Measurements from ENCODE around the gene CD8A.

The CD8A gene

GRCh38 chr2:86808315-86809161, 17.8 kb upstream of the CD8A start:
- peak; percentile 93 for DNase-seq

- peak; percentile 32 for DNase-seq
Measured at GRCh38 chr2:86807468-86808275, 17.0 kb upstream of the CD8A start.

- DNase-seq, result no peak
Measured at GRCh38 chr2:86807133-86807467, 16.4 kb upstream of the CD8A start.

- DNase-seq, result no peak
Measured at GRCh38 chr2:86806059-86806857, 15.5 kb upstream of the CD8A start.

- DNase-seq, result no peak
Measured at GRCh38 chr2:86800856-86801567, 10.3 kb upstream of the CD8A start.

- no peak for DNase-seq
Measured at GRCh38 chr2:86794861-86795260, 4.1 kb upstream of the CD8A start.

GRCh38 chr2:86793752-86794151, 3.0 kb upstream of the CD8A start:
- no peak for DNase-seq

- no peak for DNase-seq
Measured at GRCh38 chr2:86791573-86791972, 860 bp upstream of the CD8A start.

GRCh38 chr2:86790134-86790675, 508 bp downstream of the CD8A start:
- no peak for DNase-seq

GRCh38 chr2:86789687-86790133, 1.0 kb downstream of the CD8A start:
- no peak for DNase-seq

GRCh38 chr2:86788881-86789686, 1.6 kb downstream of the CD8A start:
- DNase-seq, result no peak

- no peak for DNase-seq
Measured at GRCh38 chr2:86788165-86788564, 2.5 kb downstream of the CD8A start.

- no peak for DNase-seq
Measured at GRCh38 chr2:86787736-86788135, 3.0 kb downstream of the CD8A start.

- no peak for DNase-seq
Measured at GRCh38 chr2:86786001-86786536, 4.6 kb downstream of the CD8A start.

GRCh38 chr2:86785456-86785855, 5.3 kb downstream of the CD8A start:
- no peak for DNase-seq

- no peak for DNase-seq
Measured at GRCh38 chr2:86783615-86784339, 6.9 kb downstream of the CD8A start.

GRCh38 chr2:86782748-86783147, 8.0 kb downstream of the CD8A start:
- DNase-seq, result no peak

GRCh38 chr2:86781363-86781762, 9.3 kb downstream of the CD8A start:
- no peak for DNase-seq

- DNase-seq, result no peak
Measured at GRCh38 chr2:86779971-86780370, 10.7 kb downstream of the CD8A start.

GRCh38 chr2:86778957-86779356, 11.8 kb downstream of the CD8A start:
- no peak for DNase-seq

All from stimulated activated CD4-positive, alpha-beta T cell treated with anti-CD3 and anti-CD28 coated beads, Interleukin-1b, Interleukin-23, amount 100 ng/mL, for 48 hours (primary cell).